Neural cell (in vitro differentiated cells): ENCODE results near the gene MRPS18C. TPM values are rescaled to one million over a fixed set of nuclear protein-coding genes. Genes with fewer than 3 reads are reported as not detected.
A peak's percentile ranks its signal among the peaks of the same experiment; 100 is the strongest.

Source experiments
- H2AFZ ChIP-seq: fragments of 200-600, 300-800 bp; sonication (generic), shearing (Covaris generic); 2 replicates; pipeline ENCODE4 v1.6.0; 2014; ENCODE audit warnings: low read depth, mild to moderate bottlenecking, antibody characterized with exemption, low read length, moderate library complexity
- H3F3A ChIP-seq: fragments of 200-600 bp; shearing (Covaris generic); 2 replicates; pipeline ENCODE4 v1.6.1; 2016; ENCODE audit warnings: mild to moderate bottlenecking, moderate library complexity, mixed read lengths, antibody characterized with exemption, low read length; ENCODE audit not compliant: insufficient read depth, poor library complexity, severe bottlenecking
- H3K27ac ChIP-seq: fragments of 200-600, 300-800 bp; sonication (generic), shearing (Covaris generic); 2 replicates; pipeline ENCODE4 v1.5.1; 2014; ENCODE audit warnings: mild to moderate bottlenecking, low read length, moderate library complexity
- H3K27me3 ChIP-seq: fragments of 300-800, 200-600 bp; sonication (generic), shearing (Covaris generic); 2 replicates; pipeline ENCODE4 v1.6.0; 2014; ENCODE audit warnings: mild to moderate bottlenecking, low read depth, low read length, moderate library complexity; ENCODE audit not compliant: insufficient read depth
- H3K36me3 ChIP-seq: fragments of 300-800, 200-600 bp; sonication (generic), shearing (Covaris generic); 2 replicates; pipeline ENCODE4 v1.5.1; 2014; ENCODE audit warnings: mild to moderate bottlenecking, antibody characterized with exemption, low read length, moderate library complexity; ENCODE audit not compliant: insufficient read depth
- H3K4me2 ChIP-seq: fragments of 300-800, 200-600 bp; sonication (generic), shearing (Covaris generic); 2 replicates; pipeline ENCODE4 v1.6.0; 2014; ENCODE audit warnings: mild to moderate bottlenecking, low read length
- H3K4me3 ChIP-seq: fragments of 300-800, 200-600 bp; sonication (generic), shearing (Covaris generic); 2 replicates; pipeline ENCODE4 v1.5.1; 2014; ENCODE audit warnings: mild to moderate bottlenecking, low read length, moderate library complexity
- H3K79me2 ChIP-seq: fragments of 200-600 bp; shearing (Covaris generic); replicated peaks from 2 replicates; pipeline ENCODE4 v1.6.0; 2014; ENCODE audit warnings: mild to moderate bottlenecking, low read length, moderate library complexity; ENCODE audit not compliant: insufficient read depth
- H3K9ac ChIP-seq: fragments of 300-800, 200-600 bp; sonication (generic), shearing (Covaris generic); 2 replicates; pipeline ENCODE4 v1.6.1; 2016; ENCODE audit warnings: mild to moderate bottlenecking, low read length, mixed read lengths
- H3K9me2 ChIP-seq: fragments of 200-600 bp; shearing (Covaris generic); 2 replicates; pipeline ENCODE4 v1.6.1; 2016; ENCODE audit warnings: mild to moderate bottlenecking, low read length, mixed read lengths; ENCODE audit not compliant: insufficient read depth
- H3K9me3 ChIP-seq: fragments of 200-600, 300-800 bp; sonication (generic), shearing (Covaris generic); 2 replicates; pipeline ENCODE4 v1.6.1; 2016; ENCODE audit warnings: mild to moderate bottlenecking, mixed run types, low read length, moderate library complexity, mixed read lengths
- H4K20me1 ChIP-seq: fragments of 200-600 bp; shearing (Covaris generic); 2 replicates; pipeline ENCODE4 v1.6.1; 2016; ENCODE audit warnings: mild to moderate bottlenecking, mixed run types; ENCODE audit not compliant: insufficient read depth
- CTCF ChIP-seq: fragments of 450-650 bp; IDR thresholded peaks from 2 replicates; pipeline ENCODE4 v1.5.1; 2014; ENCODE audit warnings: antibody characterized with exemption, mild to moderate bottlenecking, moderate library complexity; ENCODE audit not compliant: poor library complexity, severe bottlenecking
- EP300 ChIP-seq: fragments of 450-650 bp; conservative IDR thresholded peaks from 2 replicates; pipeline ENCODE4 v1.6.1; 2014; ENCODE audit warnings: antibody characterized with exemption, mild to moderate bottlenecking, moderate library complexity; ENCODE audit not compliant: poor library complexity, severe bottlenecking
- EZH2 ChIP-seq: fragments of 200-600, 300-800 bp; shearing (Covaris generic), sonication (generic); IDR thresholded peaks from 2 replicates; pipeline ENCODE4 v1.6.1; 2014; ENCODE audit warnings: antibody characterized with exemption, low read length, borderline replicate concordance, mild to moderate bottlenecking; ENCODE audit not compliant: insufficient read depth, poor library complexity, severe bottlenecking
- MXI1 ChIP-seq: fragments of 450-650 bp; conservative IDR thresholded peaks from 2 replicates; pipeline ENCODE4 v1.6.1; 2014; ENCODE audit warnings: antibody characterized with exemption, mild to moderate bottlenecking; ENCODE audit not compliant: poor library complexity, severe bottlenecking
- POLR2AphosphoS5 ChIP-seq: IDR thresholded peaks from 2 replicates; pipeline ENCODE4 v1.6.1; 2012
- RAD21 ChIP-seq: fragments of 450-650 bp; conservative IDR thresholded peaks from 2 replicates; pipeline ENCODE4 v1.6.1; 2014; ENCODE audit warnings: antibody characterized with exemption, mild to moderate bottlenecking, moderate library complexity
- REST ChIP-seq: IDR thresholded peaks from 2 replicates; pipeline ENCODE4 v1.6.1; 2012; ENCODE audit warnings: borderline replicate concordance
- SMC3 ChIP-seq: fragments of 450-650 bp; conservative IDR thresholded peaks from 2 replicates; pipeline ENCODE4 v1.6.1; 2014; ENCODE audit warnings: antibody characterized with exemption, mild to moderate bottlenecking, moderate library complexity; ENCODE audit not compliant: poor library complexity
- TAF1 ChIP-seq: IDR thresholded peaks from 2 replicates; pipeline ENCODE4 v1.6.1; 2012; ENCODE audit warnings: low read depth
- polyA plus RNA-seq: library from polyadenylated mRNA; depleted of rRNA; stranded (reverse); fragments of >200 nt; gene quantifications from 2 replicates; pipeline ENCODE4 v1.2.3, GENCODE V29; 2014

MRPS18C gene
- polyA plus RNA-seq, 1 donor from 2014 or later = 60.6 TPM

GRCh38 chr4:83484500-83485461 lies 28.9 kb downstream of the MRPS18C start, which contains the start of gene ABRAXAS1:
Gene ABRAXAS1, minus strand, starts transcription at chr4:83485100. Its CDS starts 28 bp downstream, at chr4:83485072.
- Histone ChIP-seq H3K79me2 (no peaks in the 10 kb centered on the region), H3K4me2 (peak within 1 kb of the TSS; percentile 69), H3K27me3 (no peaks in the 10 kb centered on the region), H3K36me3 (no peaks in the 10 kb centered on the region), H3K4me3 (peak within 1 kb of the TSS; percentile 92), H2AFZ (peak within 1 kb of the TSS; percentile 80), H3K9me2 (no peaks in the 10 kb centered on the region), H3K27ac (no peak within 1 kb of the TSS), H3K9ac (peak within 1 kb of the TSS; percentile 63), H3K9me3 (no peaks in the 10 kb centered on the region), H3F3A (no peaks in the 10 kb centered on the region), H4K20me1 (no peaks in the 10 kb centered on the region)
- TF ChIP-seq EZH2 (no peak), TAF1 (no peak), POLR2AphosphoS5 (peak; percentile 42), MXI1 (peak; percentile 79), SMC3 (no peak), REST (peak; percentile 41), RAD21 (no peak), CTCF (peak; percentile 9), EP300 (no peak)

- Histone ChIP-seq H3F3A (no peaks in the 10 kb centered on the region), H4K20me1 (no peaks in the 10 kb centered on the region), H3K36me3 (no peaks in the 10 kb centered on the region), H3K9me3 (no peaks in the 10 kb centered on the region), H3K9ac (no peak overlapping the region), H3K27ac (no peak overlapping the region), H3K27me3 (no peaks in the 10 kb centered on the region), H2AFZ (no peak overlapping the region), H3K79me2 (no peaks in the 10 kb centered on the region), H3K4me3 (no peak overlapping the region), H3K9me2 (no peaks in the 10 kb centered on the region), H3K4me2 (no peak overlapping the region)
- TF ChIP-seq SMC3 (no peak), POLR2AphosphoS5 (no peak), CTCF (no peak), MXI1 (no peak), REST (no peak), EP300 (no peak), RAD21 (no peak)
Measured at GRCh38 chr4:83486457-83487129, 30.7 kb downstream of the MRPS18C start.
